SHP77 treated with DMSO at 0.1 percent for 48 hours (cell line): ENCODE measurements around the gene SLC35F4.
"Not testable (repeated sequence)": the region's sequence is repeated elsewhere in the genome, so short reads cannot be mapped to it uniquely, and the experiment has no call there.

Experiments
- DNase-seq: peaks from one replicate; lab custom pipeline; 2025; lab: John Stamatoyannopoulos, UW

SLC35F4 gene

GRCh38 chr14:57725399-57726077 is 140.4 kb downstream of the SLC35F4 start:
- no peak for DNase-seq

DNA sequence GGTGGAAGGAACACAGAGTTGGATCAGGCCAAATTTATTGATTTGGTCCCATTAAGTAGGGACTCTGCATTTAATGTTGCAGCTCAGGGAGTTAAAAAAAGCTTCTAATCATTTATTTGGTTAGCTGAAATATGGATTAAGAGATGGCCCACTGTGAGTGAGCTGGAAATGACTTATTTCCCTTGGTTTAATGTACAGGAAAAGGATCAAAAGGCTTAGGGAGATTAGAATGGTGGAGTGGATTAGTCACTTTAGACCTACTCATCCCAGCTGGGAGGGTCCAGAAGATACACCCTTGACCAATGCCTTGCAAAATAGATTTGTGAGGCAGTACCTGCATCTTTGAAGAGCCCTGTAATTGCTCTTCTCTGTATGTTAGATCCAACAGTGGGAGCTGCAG is 143.8 kb downstream of the SLC35F4 start:
- not testable (repeated sequence) for DNase-seq

DNA sequence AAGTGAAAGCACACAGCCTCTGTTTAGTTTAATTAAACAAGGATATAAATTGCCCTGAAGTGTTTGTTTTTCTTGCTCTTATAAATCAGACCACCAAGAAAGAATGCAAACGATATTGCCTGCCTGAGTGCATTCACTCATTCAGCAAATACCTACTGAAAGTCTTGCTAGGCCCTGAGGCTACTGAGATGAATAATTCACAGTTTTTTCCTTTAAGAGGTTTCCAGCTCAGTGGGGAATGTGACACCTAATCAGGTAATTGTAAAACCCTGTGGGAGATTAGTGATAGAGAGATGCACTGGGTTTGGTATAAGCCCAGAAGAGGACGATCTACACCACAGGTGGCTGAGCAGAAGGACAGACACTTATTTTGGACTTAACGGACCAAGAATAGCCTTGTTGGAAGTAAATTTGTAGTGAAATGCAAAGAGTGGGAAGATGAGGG is 151.4 kb downstream of the SLC35F4 start:
- no peak for DNase-seq

GRCh38 chr14:57712698-57713097 is 153.2 kb downstream of the SLC35F4 start:
- DNase-seq: no peak

DNA sequence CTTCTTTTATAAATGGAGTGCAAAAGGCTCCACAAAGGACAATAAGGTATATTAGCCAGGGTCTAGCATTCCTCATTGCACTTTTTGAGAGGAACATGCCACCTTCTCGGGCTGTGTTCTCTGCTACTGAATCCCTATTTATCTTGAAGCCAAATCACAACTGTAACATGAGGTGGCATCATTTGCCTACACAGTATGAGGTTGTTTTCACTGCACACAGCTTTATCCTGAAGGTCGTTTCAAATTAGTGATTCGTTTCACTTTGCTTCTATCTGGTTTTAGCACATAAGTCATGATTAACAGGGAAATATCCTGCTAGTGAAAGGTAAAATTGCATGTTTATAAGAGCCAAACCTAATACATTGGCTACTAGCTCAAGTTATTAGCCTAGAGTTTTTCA is 153.8 kb downstream of the SLC35F4 start:
- no peak for DNase-seq

- no peak for DNase-seq
Measured at GRCh38 chr14:57709909-57710308, 156.0 kb downstream of the SLC35F4 start.

- DNase-seq: not testable (repeated sequence)
Measured at GRCh38 chr14:57709086-57709485, 156.8 kb downstream of the SLC35F4 start.

DNA sequence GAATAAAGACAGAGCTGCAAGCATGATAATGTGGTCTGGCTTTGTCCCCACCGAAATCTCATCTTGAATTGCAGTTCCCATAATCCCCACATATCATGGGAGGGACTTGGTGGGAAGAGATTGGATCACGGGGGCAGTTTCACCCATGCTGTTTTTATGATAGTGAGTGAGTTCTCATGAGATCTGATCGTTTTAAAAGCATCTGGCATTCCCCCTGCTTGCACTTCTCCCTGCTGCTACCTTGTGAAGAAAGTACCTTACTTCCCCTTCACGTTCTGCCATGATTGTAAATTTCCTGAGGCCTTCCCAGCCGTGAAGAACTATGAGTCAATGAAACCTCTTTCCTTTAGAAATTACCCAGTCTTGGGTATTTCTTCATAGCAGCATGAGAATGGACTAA is 158.7 kb downstream of the SLC35F4 start:
- DNase-seq: no peak

- no peak for DNase-seq
Measured at GRCh38 chr14:57704763-57705162, 161.1 kb downstream of the SLC35F4 start.

DNA sequence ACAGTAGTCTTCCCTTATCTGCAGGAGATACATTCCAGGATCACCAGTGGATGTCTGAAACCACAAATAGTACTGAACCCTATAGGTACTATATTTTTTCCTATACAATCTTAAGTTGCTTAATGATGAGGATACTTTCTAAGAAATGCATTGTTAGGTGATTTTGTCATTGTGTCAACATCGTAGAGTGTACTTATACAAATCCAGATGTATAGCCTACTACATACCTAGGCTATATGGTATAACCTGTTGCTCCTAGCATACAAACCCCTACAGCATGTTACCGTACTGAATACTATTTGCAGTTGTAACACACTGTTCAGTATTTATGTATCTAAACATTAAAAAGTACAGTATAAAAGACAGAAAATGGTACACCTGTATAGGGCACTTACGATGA is 165.9 kb downstream of the SLC35F4 start:
- no peak for DNase-seq

- peak; percentile 38 for DNase-seq
Measured at GRCh38 chr14:57692671-57693070, 173.2 kb downstream of the SLC35F4 start.

DNA sequence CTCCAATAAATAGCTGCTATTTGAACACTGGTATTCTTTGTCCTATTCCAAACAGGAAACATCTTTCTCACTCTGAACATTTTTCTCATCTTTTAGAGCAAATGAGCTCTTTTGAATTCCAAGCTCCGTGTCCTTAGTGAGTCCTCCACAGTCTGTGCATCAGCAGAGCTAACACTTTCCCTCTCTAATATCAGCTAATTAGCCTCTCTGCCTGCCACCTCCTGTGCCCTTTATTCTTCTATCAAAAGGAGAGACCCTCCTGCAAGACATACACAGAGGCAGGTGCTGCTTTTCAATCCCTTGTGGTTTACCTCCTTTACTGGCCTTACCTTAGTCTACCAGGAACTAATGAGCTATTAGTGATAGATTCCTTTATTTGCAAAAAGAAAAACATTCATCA is 178.5 kb downstream of the SLC35F4 start:
- no peak for DNase-seq

GRCh38 chr14:57686304-57686703 is 179.6 kb downstream of the SLC35F4 start:
- no peak for DNase-seq

DNA sequence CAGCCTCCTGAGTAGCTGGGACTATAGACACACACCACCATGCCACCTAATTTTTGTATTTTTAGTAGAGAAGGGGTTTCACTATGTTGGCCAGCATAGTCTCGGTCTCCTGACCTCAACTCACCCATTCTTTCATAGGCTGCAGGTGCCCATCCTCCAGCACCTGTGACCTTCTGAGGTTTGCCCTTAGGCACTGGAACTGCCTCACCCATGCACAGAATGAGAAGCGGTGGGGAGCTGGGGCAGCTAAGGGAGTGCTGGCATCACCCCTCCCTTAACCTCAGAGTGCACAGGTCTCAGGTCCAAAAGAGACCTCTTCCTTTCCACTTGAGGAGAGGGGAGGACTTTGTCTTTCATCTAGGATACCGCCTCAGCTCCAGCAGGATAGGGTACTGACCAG is 194.9 kb downstream of the SLC35F4 start:
- DNase-seq: no peak

DNA sequence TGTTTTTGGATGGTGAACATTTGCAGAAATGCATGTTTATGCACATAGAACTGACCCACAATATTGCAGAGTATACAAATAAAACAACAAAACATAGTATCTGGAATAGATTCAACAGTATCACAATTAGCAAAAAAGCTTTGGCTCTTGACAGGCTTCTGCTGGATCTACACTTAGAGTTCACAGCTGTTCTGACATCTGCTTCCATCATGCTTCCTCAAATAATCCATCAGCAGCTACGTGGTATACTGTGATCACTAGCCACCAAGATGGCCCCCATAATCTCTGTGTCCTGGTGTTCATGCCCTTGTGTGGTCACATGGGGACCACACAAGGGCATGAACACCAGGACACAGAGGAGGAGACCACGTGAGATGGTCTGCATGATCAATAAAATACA is 205.7 kb downstream of the SLC35F4 start:
- no peak for DNase-seq

GRCh38 chr14:57659052-57659451 is 206.8 kb downstream of the SLC35F4 start:
- no peak for DNase-seq

DNA sequence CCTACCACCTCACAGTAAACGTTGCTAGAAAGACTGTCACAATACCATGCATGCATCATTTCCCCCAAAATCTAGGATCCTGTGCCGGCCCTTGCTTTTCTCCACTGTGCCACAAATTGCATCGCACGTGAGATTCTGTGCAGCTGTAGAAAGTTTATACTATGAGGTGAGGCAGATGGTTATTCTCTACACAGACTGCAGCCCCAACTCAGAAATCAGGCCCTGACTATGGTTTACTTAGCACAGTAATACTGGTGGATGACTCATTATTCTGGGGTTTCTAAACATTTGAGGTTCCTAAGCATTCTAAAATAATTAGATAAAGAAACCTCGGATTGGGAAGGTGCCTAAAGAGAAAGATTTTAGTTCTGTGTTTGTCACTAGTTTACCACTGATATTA is 208.4 kb downstream of the SLC35F4 start:
- DNase-seq: no peak

DNA sequence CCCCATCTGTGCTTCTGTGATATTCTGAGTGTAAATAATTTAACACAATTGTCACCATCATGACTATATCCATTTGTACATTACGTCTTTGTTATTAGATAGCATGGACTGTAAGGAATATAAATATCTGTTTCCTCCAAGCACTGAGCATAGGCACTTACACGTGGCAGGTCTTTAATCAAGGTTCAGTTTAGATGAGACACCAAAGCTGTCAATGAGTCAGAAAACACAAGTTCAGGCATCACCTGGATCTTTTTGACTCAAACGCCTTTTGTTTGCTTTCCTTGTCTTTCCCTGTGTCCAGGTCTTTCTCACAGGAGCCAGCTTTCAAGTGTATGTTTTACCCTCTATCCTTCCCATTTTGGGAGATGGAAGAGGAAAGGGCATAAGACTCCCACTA is 209.0 kb downstream of the SLC35F4 start:
- DNase-seq: no peak

DNA sequence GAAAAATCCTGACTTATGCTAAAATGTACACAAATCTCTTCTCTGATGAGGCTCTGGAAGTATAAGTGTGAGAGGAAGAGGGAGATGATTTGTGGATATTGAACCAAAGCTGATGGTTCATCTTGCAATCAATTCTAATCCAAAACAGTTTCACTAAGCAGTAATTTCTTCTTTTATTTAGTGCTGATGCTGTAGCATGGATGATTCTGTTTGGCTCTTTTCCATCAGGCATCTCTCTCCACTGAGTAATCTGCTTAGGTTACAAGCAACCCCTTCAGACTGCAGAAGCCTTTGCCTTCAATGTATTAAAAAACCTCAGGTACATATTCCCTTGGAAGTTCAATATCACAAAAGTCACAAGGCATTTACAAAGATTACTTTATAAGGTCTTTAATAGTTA is 213.1 kb downstream of the SLC35F4 start:
- DNase-seq: no peak

DNA sequence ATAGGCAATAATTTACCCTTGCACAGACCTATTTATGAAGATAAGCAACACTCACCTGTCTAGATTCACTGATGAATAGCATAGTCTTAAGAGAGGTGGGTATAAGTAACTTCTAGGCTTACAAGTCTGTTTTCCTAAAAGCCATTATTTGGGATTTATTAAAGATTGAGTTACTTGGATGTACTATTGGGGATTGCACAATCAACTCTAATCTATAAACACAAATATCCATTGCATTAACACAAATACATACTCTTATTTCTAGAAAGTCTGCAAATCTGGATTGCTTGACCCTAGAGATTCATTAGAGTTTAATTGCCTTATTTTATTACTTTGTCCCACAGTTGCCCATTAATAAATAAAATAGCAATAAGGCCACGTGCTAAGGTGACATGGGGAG is 224.1 kb downstream of the SLC35F4 start:
- no peak for DNase-seq

- no peak for DNase-seq
Measured at GRCh38 chr14:57640036-57640435, 225.9 kb downstream of the SLC35F4 start.

DNA sequence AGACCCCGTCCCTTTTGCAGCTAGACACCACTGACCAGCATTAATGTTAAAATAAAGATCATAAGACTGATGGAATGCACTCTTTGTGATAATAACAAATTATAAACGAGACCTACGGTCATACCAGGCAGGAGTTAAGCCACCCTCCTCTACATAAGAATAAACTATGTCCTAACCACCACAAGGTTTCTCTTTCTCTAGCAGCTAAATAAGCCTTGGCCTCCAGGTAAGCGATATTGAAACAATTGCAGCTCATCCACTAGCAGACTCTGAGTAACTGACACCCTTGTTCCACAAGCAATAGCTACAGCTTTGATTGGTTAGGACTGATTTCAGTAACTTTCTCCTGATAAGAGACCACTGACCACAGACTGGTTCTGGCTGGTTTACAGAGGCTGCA is 228.0 kb downstream of the SLC35F4 start:
- no peak for DNase-seq

GRCh38 chr14:57634335-57634734 is 231.6 kb downstream of the SLC35F4 start:
- DNase-seq: no peak

DNA sequence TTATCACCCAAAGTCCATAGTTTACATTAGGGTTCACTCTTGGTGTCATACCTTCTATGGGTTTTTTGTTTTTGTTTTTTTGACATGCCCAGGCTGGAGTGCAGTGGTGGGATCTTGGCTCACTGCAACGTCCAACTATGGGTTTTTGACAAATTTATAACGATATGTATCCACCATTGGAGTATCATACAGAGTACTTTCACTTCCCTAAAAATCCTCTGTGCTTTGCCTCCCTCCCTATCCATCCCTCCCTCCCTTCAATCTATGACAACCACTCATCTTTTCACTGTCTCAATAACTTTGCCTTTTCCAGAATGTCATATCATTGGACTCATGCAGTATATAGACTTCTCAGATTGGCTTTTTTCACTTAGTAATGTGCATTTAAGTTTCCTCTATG is 233.2 kb downstream of the SLC35F4 start:
- DNase-seq: no peak
